ENCODE data around the gene KRT78.

Gene KRT78

GRCh38 chr12:52805000-52805399 lies 43.8 kb downstream of the KRT78 start:
- no peak overlapping the region for H3K4me3 ChIP-seq (ENCODE audit: low read depth, low read length)
- no peak overlapping the region for H2AFZ ChIP-seq
- no peaks in the 10 kb centered on the region for H3K79me2 ChIP-seq
- H3K27ac ChIP-seq: no peak overlapping the region
- no peaks in the 10 kb centered on the region for H3K9me3 ChIP-seq (ENCODE audit: control insufficient read depth, low read length)
- no peak overlapping the region for H3K9ac ChIP-seq
- no peaks in the 10 kb centered on the region for H3K27me3 ChIP-seq (ENCODE audit: control insufficient read depth, insufficient read depth, low read length)
- H3K4me2 ChIP-seq (ENCODE audit: low read length): no peak overlapping the region
- no peaks in the 10 kb centered on the region for H3K36me3 ChIP-seq (ENCODE audit: control insufficient read depth, insufficient read depth, low read length)
- no peak for TF ChIP-seq CTCF (IDR thresholded peaks at IDR 0.05)
- H3K4me1 ChIP-seq: no peaks in the 10 kb centered on the region

GRCh38 chr12:52802442-52802841 lies 46.4 kb downstream of the KRT78 start:
- no peaks in the 10 kb centered on the region for H3K27me3 ChIP-seq (ENCODE audit: control insufficient read depth, insufficient read depth, low read length)
- H3K4me1 ChIP-seq: no peaks in the 10 kb centered on the region
- H3K4me3 ChIP-seq (ENCODE audit: low read depth, low read length): no peak overlapping the region
- no peaks in the 10 kb centered on the region for H3K36me3 ChIP-seq (ENCODE audit: control insufficient read depth, insufficient read depth, low read length)
- H3K9me3 ChIP-seq (ENCODE audit: control insufficient read depth, low read length): no peaks in the 10 kb centered on the region
- no peak overlapping the region for H3K4me2 ChIP-seq (ENCODE audit: low read length)
- H3K27ac ChIP-seq: no peak overlapping the region
- no peak overlapping the region for H3K9ac ChIP-seq
- H3K79me2 ChIP-seq: no peaks in the 10 kb centered on the region
- no peak for TF ChIP-seq CTCF (IDR thresholded peaks at IDR 0.05)
- no peak overlapping the region for H2AFZ ChIP-seq

GRCh38 chr12:52801773-52802172 lies 47.0 kb downstream of the KRT78 start:
- no peak overlapping the region for H3K4me3 ChIP-seq (ENCODE audit: low read depth, low read length)
- no peak overlapping the region for H3K4me2 ChIP-seq (ENCODE audit: low read length)
- no peak overlapping the region for H3K27ac ChIP-seq
- H2AFZ ChIP-seq: no peak overlapping the region
- no peaks in the 10 kb centered on the region for H3K4me1 ChIP-seq
- H3K9me3 ChIP-seq (ENCODE audit: control insufficient read depth, low read length): no peaks in the 10 kb centered on the region
- H3K79me2 ChIP-seq: no peaks in the 10 kb centered on the region
- TF ChIP-seq CTCF (IDR thresholded peaks at IDR 0.05): no peak
- H3K27me3 ChIP-seq (ENCODE audit: control insufficient read depth, insufficient read depth, low read length): no peaks in the 10 kb centered on the region
- H3K36me3 ChIP-seq (ENCODE audit: control insufficient read depth, insufficient read depth, low read length): no peaks in the 10 kb centered on the region
- no peak overlapping the region for H3K9ac ChIP-seq

GRCh38 chr12:52800259-52800917 lies 48.4 kb downstream of the KRT78 start:
- Histone ChIP-seq H3K9ac (no peak overlapping the region), H3K4me3 (ENCODE audit: low read depth, low read length) (no peak overlapping the region), H3K27me3 (ENCODE audit: control insufficient read depth, insufficient read depth, low read length) (no peaks in the 10 kb centered on the region), H3K4me1 (no peaks in the 10 kb centered on the region), H2AFZ (no peak overlapping the region), H3K79me2 (no peaks in the 10 kb centered on the region), H3K36me3 (ENCODE audit: control insufficient read depth, insufficient read depth, low read length) (no peaks in the 10 kb centered on the region), H3K4me2 (ENCODE audit: low read length) (no peak overlapping the region), H3K9me3 (ENCODE audit: control insufficient read depth, low read length) (no peaks in the 10 kb centered on the region), H3K27ac (no peak overlapping the region)
- TF ChIP-seq CTCF (IDR thresholded peaks at IDR 0.05): no peak

Measured in parathyroid adenoma (tissue), 2 donors.